Non-pigmented ciliary epithelial cell (primary cell): ENCODE data around the gene PAMR1.
"Not testable (repeated sequence)": the region's sequence is repeated elsewhere in the genome, so short reads cannot be mapped to it uniquely, and the experiment has no call there.

Source experiments
- DNase-seq: peaks from one replicate; pipeline ENCODE4 v3.0.0-alpha.2; 2010; ENCODE audit warnings: low read depth

The PAMR1 gene

GRCh38 chr11:35541621-35542375 is 16.4 kb upstream of the PAMR1 start:
- DNase-seq, result peak; percentile 80

GRCh38 chr11:35540526-35540925 is 15.1 kb upstream of the PAMR1 start:
- DNase-seq, result no peak

GRCh38 chr11:35539781-35540281 is 14.4 kb upstream of the PAMR1 start:
- no peak for DNase-seq

GRCh38 chr11:35539256-35539655 is 13.8 kb upstream of the PAMR1 start:
- DNase-seq, result no peak

- DNase-seq, result no peak
These were observed 11.1 kb upstream of the PAMR1 start for GRCh38 chr11:35536470-35536869.

GRCh38 chr11:35531246-35531645 is 5.8 kb upstream of the PAMR1 start:
- no peak for DNase-seq

- peak; percentile 84 for DNase-seq
These were observed 4.6 kb upstream of the PAMR1 start for GRCh38 chr11:35529971-35530495.

GRCh38 chr11:35526370-35526792 is 965 bp upstream of the PAMR1 start:
- DNase-seq, result no peak

- DNase-seq, result no peak
These were observed 636 bp downstream of the PAMR1 start for GRCh38 chr11:35524780-35525179.

GRCh38 chr11:35523861-35524260 is 1.6 kb downstream of the PAMR1 start:
- no peak for DNase-seq

GRCh38 chr11:35523331-35523768 is 2.1 kb downstream of the PAMR1 start:
- no peak for DNase-seq

- DNase-seq, result not testable (repeated sequence)
These were observed 3.3 kb downstream of the PAMR1 start for GRCh38 chr11:35522091-35522490.

- no peak for DNase-seq
These were observed 5.0 kb downstream of the PAMR1 start for GRCh38 chr11:35520376-35520775.

GRCh38 chr11:35518766-35519165 is 6.7 kb downstream of the PAMR1 start:
- no peak for DNase-seq

- DNase-seq, result no peak
These were observed 7.9 kb downstream of the PAMR1 start for GRCh38 chr11:35517481-35517880.

GRCh38 chr11:35516403-35516802 is 9.0 kb downstream of the PAMR1 start:
- no peak for DNase-seq

GRCh38 chr11:35515224-35515623 is 10.2 kb downstream of the PAMR1 start:
- peak; percentile 80 for DNase-seq

GRCh38 chr11:35514481-35514880 is 10.9 kb downstream of the PAMR1 start:
- DNase-seq, result no peak

GRCh38 chr11:35511666-35512065 is 13.8 kb downstream of the PAMR1 start:
- DNase-seq, result no peak

- DNase-seq, result no peak
These were observed 17.7 kb downstream of the PAMR1 start for GRCh38 chr11:35507688-35508087.

GRCh38 chr11:35501776-35502175 is 23.6 kb downstream of the PAMR1 start:
- no peak for DNase-seq

- DNase-seq, result no peak
These were observed 24.7 kb downstream of the PAMR1 start for GRCh38 chr11:35500744-35501143.

- DNase-seq, result no peak
These were observed 29.0 kb downstream of the PAMR1 start for GRCh38 chr11:35496416-35496815.
